Neural cell (in vitro differentiated cells): ENCODE measurements around the gene RAB3C.

Source experiments
- EP300 ChIP-seq: fragments of 450-650 bp; conservative IDR thresholded peaks from 2 replicates; pipeline ENCODE4 v1.6.1; 2014; ENCODE audit warnings: antibody characterized with exemption, mild to moderate bottlenecking, moderate library complexity; ENCODE audit not compliant: poor library complexity, severe bottlenecking
- EZH2 ChIP-seq: fragments of 200-600, 300-800 bp; shearing (Covaris generic), sonication (generic); IDR thresholded peaks from 2 replicates; pipeline ENCODE4 v1.6.1; 2014; ENCODE audit warnings: antibody characterized with exemption, low read length, borderline replicate concordance, mild to moderate bottlenecking; ENCODE audit not compliant: insufficient read depth, poor library complexity, severe bottlenecking
- MXI1 ChIP-seq: fragments of 450-650 bp; conservative IDR thresholded peaks from 2 replicates; pipeline ENCODE4 v1.6.1; 2014; ENCODE audit warnings: antibody characterized with exemption, mild to moderate bottlenecking; ENCODE audit not compliant: poor library complexity, severe bottlenecking
- POLR2AphosphoS5 ChIP-seq: IDR thresholded peaks from 2 replicates; pipeline ENCODE4 v1.6.1; 2012
- RAD21 ChIP-seq: fragments of 450-650 bp; conservative IDR thresholded peaks from 2 replicates; pipeline ENCODE4 v1.6.1; 2014; ENCODE audit warnings: antibody characterized with exemption, mild to moderate bottlenecking, moderate library complexity
- SMC3 ChIP-seq: fragments of 450-650 bp; conservative IDR thresholded peaks from 2 replicates; pipeline ENCODE4 v1.6.1; 2014; ENCODE audit warnings: antibody characterized with exemption, mild to moderate bottlenecking, moderate library complexity; ENCODE audit not compliant: poor library complexity
- TAF1 ChIP-seq: IDR thresholded peaks from 2 replicates; pipeline ENCODE4 v1.6.1; 2012; ENCODE audit warnings: low read depth
- TF ChIP-seq, protein P1 (sequence below): fragments of 450-650 bp; IDR thresholded peaks from 2 replicates; pipeline ENCODE4 v1.5.1; 2014; ENCODE audit warnings: antibody characterized with exemption, mild to moderate bottlenecking, moderate library complexity; ENCODE audit not compliant: poor library complexity, severe bottlenecking
- TF ChIP-seq, protein P2 (sequence below): IDR thresholded peaks from 2 replicates; pipeline ENCODE4 v1.6.1; 2012; ENCODE audit warnings: borderline replicate concordance

GRCh38 chr5:58746321-58746720 lies 163.4 kb downstream of the RAB3C start:
- TF ChIP-seq, protein P1, sequence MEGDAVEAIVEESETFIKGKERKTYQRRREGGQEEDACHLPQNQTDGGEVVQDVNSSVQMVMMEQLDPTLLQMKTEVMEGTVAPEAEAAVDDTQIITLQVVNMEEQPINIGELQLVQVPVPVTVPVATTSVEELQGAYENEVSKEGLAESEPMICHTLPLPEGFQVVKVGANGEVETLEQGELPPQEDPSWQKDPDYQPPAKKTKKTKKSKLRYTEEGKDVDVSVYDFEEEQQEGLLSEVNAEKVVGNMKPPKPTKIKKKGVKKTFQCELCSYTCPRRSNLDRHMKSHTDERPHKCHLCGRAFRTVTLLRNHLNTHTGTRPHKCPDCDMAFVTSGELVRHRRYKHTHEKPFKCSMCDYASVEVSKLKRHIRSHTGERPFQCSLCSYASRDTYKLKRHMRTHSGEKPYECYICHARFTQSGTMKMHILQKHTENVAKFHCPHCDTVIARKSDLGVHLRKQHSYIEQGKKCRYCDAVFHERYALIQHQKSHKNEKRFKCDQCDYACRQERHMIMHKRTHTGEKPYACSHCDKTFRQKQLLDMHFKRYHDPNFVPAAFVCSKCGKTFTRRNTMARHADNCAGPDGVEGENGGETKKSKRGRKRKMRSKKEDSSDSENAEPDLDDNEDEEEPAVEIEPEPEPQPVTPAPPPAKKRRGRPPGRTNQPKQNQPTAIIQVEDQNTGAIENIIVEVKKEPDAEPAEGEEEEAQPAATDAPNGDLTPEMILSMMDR = no peak
- TF ChIP-seq EZH2 = no peak
- TF ChIP-seq EP300 = no peak
- TF ChIP-seq, protein P2, sequence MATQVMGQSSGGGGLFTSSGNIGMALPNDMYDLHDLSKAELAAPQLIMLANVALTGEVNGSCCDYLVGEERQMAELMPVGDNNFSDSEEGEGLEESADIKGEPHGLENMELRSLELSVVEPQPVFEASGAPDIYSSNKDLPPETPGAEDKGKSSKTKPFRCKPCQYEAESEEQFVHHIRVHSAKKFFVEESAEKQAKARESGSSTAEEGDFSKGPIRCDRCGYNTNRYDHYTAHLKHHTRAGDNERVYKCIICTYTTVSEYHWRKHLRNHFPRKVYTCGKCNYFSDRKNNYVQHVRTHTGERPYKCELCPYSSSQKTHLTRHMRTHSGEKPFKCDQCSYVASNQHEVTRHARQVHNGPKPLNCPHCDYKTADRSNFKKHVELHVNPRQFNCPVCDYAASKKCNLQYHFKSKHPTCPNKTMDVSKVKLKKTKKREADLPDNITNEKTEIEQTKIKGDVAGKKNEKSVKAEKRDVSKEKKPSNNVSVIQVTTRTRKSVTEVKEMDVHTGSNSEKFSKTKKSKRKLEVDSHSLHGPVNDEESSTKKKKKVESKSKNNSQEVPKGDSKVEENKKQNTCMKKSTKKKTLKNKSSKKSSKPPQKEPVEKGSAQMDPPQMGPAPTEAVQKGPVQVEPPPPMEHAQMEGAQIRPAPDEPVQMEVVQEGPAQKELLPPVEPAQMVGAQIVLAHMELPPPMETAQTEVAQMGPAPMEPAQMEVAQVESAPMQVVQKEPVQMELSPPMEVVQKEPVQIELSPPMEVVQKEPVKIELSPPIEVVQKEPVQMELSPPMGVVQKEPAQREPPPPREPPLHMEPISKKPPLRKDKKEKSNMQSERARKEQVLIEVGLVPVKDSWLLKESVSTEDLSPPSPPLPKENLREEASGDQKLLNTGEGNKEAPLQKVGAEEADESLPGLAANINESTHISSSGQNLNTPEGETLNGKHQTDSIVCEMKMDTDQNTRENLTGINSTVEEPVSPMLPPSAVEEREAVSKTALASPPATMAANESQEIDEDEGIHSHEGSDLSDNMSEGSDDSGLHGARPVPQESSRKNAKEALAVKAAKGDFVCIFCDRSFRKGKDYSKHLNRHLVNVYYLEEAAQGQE = no peak
- no peak for TF ChIP-seq POLR2AphosphoS5
- no peak for TF ChIP-seq TAF1
- TF ChIP-seq RAD21 = no peak
- TF ChIP-seq SMC3 = no peak
- TF ChIP-seq MXI1 = no peak
